HEK293 (cell line): ENCODE data around the gene SMIM20.

Experiments
- CTCF ChIA-PET: fragments of 350-600 bp; formaldehyde crosslinking; extraction: SDS; loops from one replicate; lab custom pipeline; 2021; ENCODE audit warnings: antibody characterized with exemption; lab: Yijun Ruan, JAX
- POLR2A ChIA-PET: fragments of 300-600 bp; formaldehyde crosslinking; extraction: SDS; loops from one replicate; lab custom pipeline; 2020; ENCODE audit warnings: antibody characterized with exemption, inconsistent platforms; lab: Yijun Ruan, JAX
- H3K27ac ChIP-seq: fragments of 200-500 bp; sonication (Bioruptor generic); 2 replicates; pipeline ENCODE4 v1.5.1; 2014; ENCODE audit warnings: low read depth, low read length, control low read depth, inconsistent platforms; ENCODE audit errors: extremely low read depth
- H3K36me3 ChIP-seq, 2 experiments: fragments of 200-500 bp in 1 of 2; sonication (Bioruptor generic) in 1 of 2; 1 replicate in 1 of 2; 2 replicates in 1 of 2; pipeline ENCODE4 v1.5.1; 2014 to 2017; ENCODE audit warnings: inconsistent platforms in 2 of 2, low read length in 2 of 2; ENCODE audit not compliant: control insufficient read depth in 2 of 2, insufficient read depth in 1 of 2
- H3K4me1 ChIP-seq: fragments of 200-500 bp; sonication (Bioruptor generic); 2 replicates; pipeline ENCODE4 v1.5.1; 2014; ENCODE audit warnings: mild to moderate bottlenecking, low read length, inconsistent platforms; ENCODE audit not compliant: control insufficient read depth, insufficient read depth
- H3K4me3 ChIP-seq: 2 replicates; pipeline ENCODE4 v1.5.1; 2011; ENCODE audit warnings: low read depth, mild to moderate bottlenecking, control low read depth, low read length, moderate library complexity
- H3K9me3 ChIP-seq: fragments of 200-500 bp; sonication (Bioruptor generic); 2 replicates; pipeline ENCODE4 v1.5.1; 2014; ENCODE audit warnings: low read depth, low read length, inconsistent platforms; ENCODE audit not compliant: control insufficient read depth, insufficient read depth
- ZNF133 ChIP-seq: fragments of 450-650 bp; formaldehyde crosslinking; IDR thresholded peaks from 2 replicates; pipeline ENCODE4 v1.5.1; 2016; ENCODE audit warnings: missing biosample characterization, missing genetic modification characterization
- TF ChIP-seq, protein P1 (sequence below): fragments of 450-650 bp; formaldehyde crosslinking; IDR thresholded peaks from 2 replicates; pipeline ENCODE4; 2016; ENCODE audit warnings: missing biosample characterization, missing genetic modification characterization

The SMIM20 gene

DNA sequence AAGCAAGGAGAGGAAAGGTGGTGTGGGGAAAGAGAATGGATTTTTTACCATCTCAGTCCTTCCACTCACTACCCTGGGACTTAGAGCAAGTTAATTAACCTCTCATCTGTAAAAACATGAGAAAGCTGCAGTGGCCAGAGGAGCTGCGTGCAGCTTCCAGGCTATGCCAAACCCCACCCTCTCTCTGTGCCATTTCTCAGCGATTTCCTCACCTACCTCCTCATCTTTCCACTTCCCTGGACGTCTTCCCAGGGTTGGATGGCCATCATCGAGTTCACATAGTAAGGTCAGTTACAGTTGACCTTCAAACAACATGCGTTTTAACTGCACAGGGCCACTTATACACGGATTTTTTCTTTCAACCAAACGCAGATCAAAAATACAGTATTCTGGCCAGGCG is 64.3 kb downstream of the SMIM20 start:
- ChIA-PET CTCF (interaction anchor here (0.9 to 1.0 kb wide), 2 partner anchors 10 to 52 kb away, joined by 3 to 4 read pairs; no protein-coding TSS in a partner anchor), POLR2A (no interaction called here)
- Histone ChIP-seq H3K9me3 (no peaks in the 10 kb centered on the region), H3K36me3 (no peaks in the 10 kb centered on the region), H3K4me3 (no peak overlapping the region), H3K27ac (no peak overlapping the region), H3K4me1 (0 out of 2 replicates have a peak, but pooled peaks cover 3% of the 10 kb centered on the region)
- peak; percentile 85 for TF ChIP-seq ZNF133
- TF ChIP-seq, protein P1, sequence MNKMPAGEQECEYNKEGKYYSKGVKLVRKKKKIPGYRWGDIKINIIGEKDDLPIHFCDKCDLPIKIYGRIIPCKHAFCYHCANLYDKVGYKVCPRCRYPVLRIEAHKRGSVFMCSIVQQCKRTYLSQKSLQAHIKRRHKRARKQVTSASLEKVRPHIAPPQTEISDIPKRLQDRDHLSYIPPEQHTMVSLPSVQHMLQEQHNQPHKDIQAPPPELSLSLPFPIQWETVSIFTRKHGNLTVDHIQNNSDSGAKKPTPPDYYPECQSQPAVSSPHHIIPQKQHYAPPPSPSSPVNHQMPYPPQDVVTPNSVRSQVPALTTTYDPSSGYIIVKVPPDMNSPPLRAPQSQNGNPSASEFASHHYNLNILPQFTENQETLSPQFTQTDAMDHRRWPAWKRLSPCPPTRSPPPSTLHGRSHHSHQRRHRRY (tag by site-specific recombination): no peak
